GM12891 (cell line): ENCODE measurements around the gene KCNMA1.

Experiments used
- DNase-seq: peaks from one replicate; pipeline ENCODE4 v3.0.0; 2011; ENCODE audit warnings: low spot score; ENCODE audit not compliant: insufficient read length
- FAIRE-seq: peaks from 2 replicates; lab custom pipeline; 2011; peaks lifted over from hg19 to GRCh38; lab: Jason Lieb, UNC
- PAX5 ChIP-seq: IDR thresholded peaks from 2 replicates; pipeline ENCODE4 v1.6.1; 2011; ENCODE audit warnings: low read length, moderate library complexity, mild to moderate bottlenecking; ENCODE audit not compliant: insufficient read depth, severe bottlenecking
- POLR2A ChIP-seq: IDR thresholded peaks from 2 replicates; pipeline ENCODE4 v1.6.1; 2011; ENCODE audit warnings: low read depth, low read length, control low read depth
- POLR2AphosphoS5 ChIP-seq: IDR thresholded peaks from 2 replicates; pipeline ENCODE4 v1.6.1; 2011; ENCODE audit warnings: low read depth, low read length, control low read depth
- POU2F2 ChIP-seq: IDR thresholded peaks from 2 replicates; pipeline ENCODE4 v1.6.1; 2011; ENCODE audit warnings: low read depth, mild to moderate bottlenecking, control low read depth, low read length, moderate library complexity
- SPI1 ChIP-seq: IDR thresholded peaks from 2 replicates; pipeline ENCODE4 v1.6.1; 2011; ENCODE audit warnings: low read depth, low read length, control low read depth
- TAF1 ChIP-seq: IDR thresholded peaks from 2 replicates; pipeline ENCODE4 v1.6.1; 2011; ENCODE audit warnings: low read depth, low read length, control low read depth

The KCNMA1 gene

GRCh38 chr10:76937181-76937600, 700.4 kb downstream of the KCNMA1 start:
- TF ChIP-seq PAX5 = no peak
- no peak for TF ChIP-seq POLR2A
- TF ChIP-seq TAF1 = no peak
- no peak for TF ChIP-seq POLR2AphosphoS5
- FAIRE-seq (no peak), DNase-seq (no peak)

GRCh38 chr10:76935941-76936613, 701.5 kb downstream of the KCNMA1 start:
- DNase-seq = no peak
- TF ChIP-seq POU2F2 (no peak), SPI1 (no peak), POLR2A (no peak), PAX5 (no peak), POLR2AphosphoS5 (no peak), TAF1 (no peak)
- no peak for FAIRE-seq

GRCh38 chr10:76928565-76928964, 709.0 kb downstream of the KCNMA1 start:
- TF ChIP-seq POU2F2 = no peak
- no peak for TF ChIP-seq POLR2A
- TF ChIP-seq PAX5 = no peak
- no peak for TF ChIP-seq POLR2AphosphoS5
- no peak for TF ChIP-seq TAF1
- TF ChIP-seq SPI1 = no peak
- DNase-seq = no peak
- FAIRE-seq = no peak

GRCh38 chr10:76925636-76926405, 711.8 kb downstream of the KCNMA1 start:
- FAIRE-seq (no peak), DNase-seq (no peak)
- no peak for TF ChIP-seq PAX5
- TF ChIP-seq TAF1 = no peak
- no peak for TF ChIP-seq POLR2AphosphoS5
- no peak for TF ChIP-seq POU2F2
- TF ChIP-seq SPI1 = no peak
- no peak for TF ChIP-seq POLR2A

- FAIRE-seq (no peak), DNase-seq (no peak)
- no peak for TF ChIP-seq TAF1
- TF ChIP-seq SPI1 = no peak
- TF ChIP-seq PAX5 = no peak
- TF ChIP-seq POLR2AphosphoS5 = no peak
- TF ChIP-seq POU2F2 = no peak
- TF ChIP-seq POLR2A = no peak
Observed at GRCh38 chr10:76922666-76923065, 714.9 kb downstream of the KCNMA1 start.

GRCh38 chr10:76921383-76922010, 716.1 kb downstream of the KCNMA1 start:
- TF ChIP-seq PAX5 (no peak), POU2F2 (no peak), POLR2AphosphoS5 (no peak), TAF1 (no peak), POLR2A (no peak)
- DNase-seq (no peak), FAIRE-seq (no peak)

- TF ChIP-seq POU2F2 (no peak), POLR2AphosphoS5 (no peak), POLR2A (no peak), PAX5 (no peak), TAF1 (no peak), SPI1 (no peak)
- DNase-seq = no peak
- FAIRE-seq = no peak
Observed at GRCh38 chr10:76920581-76920980, 717.0 kb downstream of the KCNMA1 start.

GRCh38 chr10:76918106-76918505, 719.5 kb downstream of the KCNMA1 start:
- DNase-seq (no peak), FAIRE-seq (no peak)
- TF ChIP-seq PAX5 (no peak), POLR2AphosphoS5 (no peak), SPI1 (no peak), POLR2A (no peak), TAF1 (no peak), POU2F2 (no peak)

GRCh38 chr10:76917071-76917470, 720.5 kb downstream of the KCNMA1 start:
- no peak for TF ChIP-seq POLR2A
- TF ChIP-seq POLR2AphosphoS5 = no peak
- no peak for TF ChIP-seq POU2F2
- no peak for TF ChIP-seq TAF1
- no peak for TF ChIP-seq PAX5
- no peak for TF ChIP-seq SPI1
- no peak for DNase-seq
- FAIRE-seq = no peak
